DLD1 (cell line): ENCODE results near the gene ABCD2.
"Not testable (repeated sequence)": the region's sequence is repeated elsewhere in the genome, so short reads cannot be mapped to it uniquely, and the experiment has no call there.

Source experiments
- in situ Hi-C: cut with HindIII; loops from 2 replicates; pipeline ENCODE4 v1.10.0; 2017; ENCODE audit warnings: low sequenced_read_pairs

The ABCD2 gene

DNA sequence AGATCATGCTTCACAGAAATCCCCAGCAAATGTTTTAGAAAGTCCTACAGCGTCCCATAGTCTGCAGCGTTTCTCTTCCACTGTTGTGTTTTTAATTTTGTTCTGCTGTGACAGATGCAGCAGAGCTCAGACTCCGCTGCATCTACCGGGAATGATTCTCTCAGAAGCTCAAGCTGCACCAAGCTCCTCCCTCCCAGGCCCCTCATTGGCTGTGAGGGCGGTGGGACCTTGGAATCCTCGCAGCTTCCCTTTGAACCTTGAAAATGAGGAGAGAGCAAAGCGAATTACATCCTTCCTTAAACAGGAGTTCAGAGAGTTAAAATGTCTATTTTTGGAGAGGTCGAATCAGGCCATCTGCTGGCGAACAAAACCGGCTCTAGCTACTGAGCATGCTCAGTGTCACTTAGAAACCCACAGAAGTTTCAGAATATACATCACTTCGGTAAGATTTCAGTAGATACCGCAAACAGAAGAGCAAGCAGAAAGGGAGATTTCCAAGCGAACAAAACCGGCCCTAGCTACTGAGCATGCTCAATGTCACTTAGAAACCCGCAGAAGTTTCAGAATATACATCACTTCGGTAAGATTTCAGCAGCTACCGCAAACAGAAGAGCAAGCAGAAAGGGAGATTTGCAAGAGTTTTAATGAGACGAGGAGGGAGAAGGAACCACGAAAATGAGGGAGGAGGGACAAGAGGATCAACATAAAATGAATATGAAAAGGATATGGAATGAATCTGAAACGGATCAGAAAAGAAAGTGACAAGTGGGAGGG, at the start of gene ABCD2:
TSS of gene ABCD2 (minus strand) at position 144 of the 774 bp plus-strand sequence. CDS start 188 bp downstream, outside the sequence.
- in situ Hi-C loops, result no loop called here

DNA sequence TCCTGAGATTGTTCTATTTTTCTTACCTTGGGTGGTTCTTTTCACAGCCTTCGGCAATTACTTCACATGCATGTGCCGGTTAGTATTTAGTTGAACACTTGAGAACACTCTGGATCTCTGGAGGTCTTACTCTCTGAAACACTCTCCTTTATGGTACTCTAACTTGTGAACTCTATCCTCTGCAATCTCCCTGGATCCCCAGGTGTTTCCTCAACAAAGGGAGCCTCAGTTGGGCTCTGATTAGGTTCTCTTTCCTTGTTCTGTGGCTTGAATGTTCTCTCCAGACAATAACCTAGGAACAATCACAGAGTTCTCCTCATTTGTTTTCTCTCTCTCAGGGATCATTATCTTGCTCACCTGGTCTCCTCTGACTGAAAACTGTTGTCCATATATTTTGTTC, 40.5 kb upstream of the ABCD2 start:
- in situ Hi-C loops, result no loop called here

DNA sequence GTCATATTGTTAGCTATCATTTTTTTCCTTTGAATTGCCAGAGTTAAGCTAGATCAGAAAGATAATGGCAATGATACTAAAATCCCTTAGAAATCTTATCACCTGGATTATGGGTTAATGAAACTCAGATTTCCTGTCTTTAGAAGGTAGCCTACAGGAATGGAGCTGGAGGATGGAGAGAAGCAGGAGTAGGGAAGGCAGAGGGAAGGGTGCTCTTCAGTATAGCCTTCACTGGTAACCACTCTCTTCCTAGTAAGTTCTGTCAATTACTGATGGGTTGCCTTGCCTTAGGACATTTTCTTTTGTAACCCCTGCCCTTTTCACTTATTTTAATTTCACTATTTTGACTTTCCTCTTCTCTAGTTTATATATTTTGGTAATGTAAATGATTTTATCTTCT, 27.8 kb upstream of the ABCD2 start:
- in situ Hi-C loops, result no loop called here

GRCh38 chr12:39646963-39647362, 27.4 kb upstream of the ABCD2 start:
- in situ Hi-C loops, result no loop called here

- in situ Hi-C loops, result no loop called here
Observed at GRCh38 chr12:39643052-39643451, 23.4 kb upstream of the ABCD2 start.

DNA sequence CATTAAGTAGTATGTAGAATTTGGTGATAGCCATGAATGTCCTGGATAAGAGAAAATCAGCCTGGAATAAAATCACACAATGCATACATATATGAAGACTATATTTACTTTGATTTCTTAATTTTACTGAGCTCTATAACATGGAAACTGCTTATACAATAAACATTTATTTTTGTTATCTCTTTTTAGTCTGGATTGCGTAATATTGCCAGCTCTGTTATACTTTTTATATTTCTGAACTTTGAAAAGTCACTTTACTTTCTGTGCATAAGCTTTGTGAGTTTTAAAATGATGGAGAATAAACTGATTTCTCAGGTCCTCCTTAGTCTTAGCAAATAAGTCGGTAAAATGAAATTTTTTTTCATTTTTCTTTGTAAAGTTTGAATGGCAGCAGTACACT, 19.2 kb upstream of the ABCD2 start:
- in situ Hi-C loops, result no loop called here

GRCh38 chr12:39638178-39638577, 18.6 kb upstream of the ABCD2 start:
- in situ Hi-C loops, result no loop called here

DNA sequence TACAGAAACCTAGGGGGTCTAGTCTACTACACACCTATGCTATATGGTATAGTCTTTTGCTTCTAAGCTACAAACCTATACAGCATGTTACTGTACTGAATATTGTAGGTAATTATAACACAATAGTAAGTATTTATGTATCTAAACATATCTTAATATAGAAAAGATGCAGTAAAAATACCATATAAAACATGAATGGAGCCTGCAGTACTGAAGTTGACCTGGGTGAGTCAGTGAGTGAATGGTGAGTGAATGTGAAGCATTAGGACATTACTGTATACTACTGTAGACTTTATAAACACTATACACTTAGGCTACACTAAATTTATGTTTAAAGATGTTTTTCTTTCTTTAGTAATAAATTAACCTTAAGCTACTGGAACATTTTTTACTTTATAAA, 13.1 kb upstream of the ABCD2 start:
- in situ Hi-C loops, result no loop called here

- in situ Hi-C loops, result no loop called here
Observed at GRCh38 chr12:39628836-39629235, 9.2 kb upstream of the ABCD2 start.

DNA sequence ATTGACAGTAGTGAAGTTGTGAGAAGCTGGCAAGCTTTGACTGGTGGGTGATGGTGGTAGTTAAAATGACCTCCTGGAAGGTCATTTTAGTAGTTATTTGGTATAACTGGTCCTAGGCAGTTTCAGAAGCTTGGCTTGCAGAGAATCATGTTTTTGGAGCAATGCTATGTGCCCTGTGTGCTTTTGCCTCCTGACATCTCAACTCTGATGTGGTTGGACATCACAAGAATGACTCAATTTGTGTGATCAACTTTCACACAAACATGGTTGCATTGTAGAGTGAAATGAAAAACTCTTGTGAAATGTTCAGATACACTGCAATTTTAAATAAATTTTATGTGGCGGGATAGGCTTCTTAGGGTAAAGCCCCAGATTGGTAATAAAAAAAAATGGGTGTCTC, 8.3 kb upstream of the ABCD2 start:
- in situ Hi-C loops, result no loop called here

DNA sequence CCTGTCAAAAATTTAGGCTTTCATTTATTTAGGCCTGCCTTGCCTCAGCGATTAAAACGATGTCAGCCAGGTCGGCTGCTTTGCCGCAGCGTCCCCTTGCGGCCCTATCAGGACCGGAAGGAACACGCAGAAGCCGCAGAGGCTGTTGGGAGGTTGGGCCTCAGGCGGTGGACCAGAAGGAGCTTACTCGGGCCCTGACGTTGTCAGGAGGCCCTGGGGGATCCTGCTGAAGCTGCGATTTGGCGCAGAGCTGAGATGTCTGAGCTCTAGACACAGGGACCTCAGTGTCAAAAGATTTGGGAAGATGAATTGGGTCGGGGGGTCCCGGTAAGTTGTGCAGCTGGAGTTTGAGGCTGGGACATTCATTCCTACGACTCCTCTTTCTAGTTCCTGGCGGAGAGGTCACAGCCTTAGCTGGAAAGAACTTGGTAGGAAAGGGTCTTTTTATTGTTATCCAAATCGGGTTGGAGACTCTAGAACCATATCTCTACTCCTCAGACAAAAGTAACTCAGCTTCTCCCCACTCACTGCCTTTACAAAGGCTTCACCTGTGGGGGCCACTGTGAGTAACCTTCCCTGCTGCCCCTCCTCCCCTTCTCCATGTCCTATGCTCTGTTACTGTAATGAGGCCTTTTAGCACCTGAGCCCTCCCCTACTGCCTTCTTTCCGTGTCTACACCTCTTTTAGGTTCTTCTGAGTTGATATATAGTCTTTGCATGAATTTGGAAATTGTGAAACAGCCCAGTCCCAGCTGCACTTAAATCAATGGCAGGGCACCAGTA, 6.6 kb upstream of the ABCD2 start:
- in situ Hi-C loops, result no loop called here

DNA sequence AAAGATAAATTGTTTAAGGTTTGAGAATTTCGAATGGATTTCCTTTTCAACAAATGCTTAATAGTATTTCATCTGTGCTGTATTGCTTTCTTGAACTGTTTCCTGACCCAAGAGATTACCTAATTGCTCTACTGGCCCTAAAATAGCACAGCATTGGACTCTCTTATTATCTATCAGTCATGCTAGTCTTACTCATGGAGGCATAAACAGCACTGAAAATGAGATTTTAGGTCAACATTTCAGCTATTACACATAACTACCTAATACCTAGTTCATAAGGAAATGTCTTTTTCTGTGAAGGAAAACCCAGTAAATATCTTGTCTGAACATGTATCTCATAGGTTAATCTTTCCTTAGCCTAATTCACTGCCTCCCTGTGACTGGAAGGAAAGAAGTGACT, 4.3 kb upstream of the ABCD2 start:
- in situ Hi-C loops, result no loop called here

- in situ Hi-C loops, result not testable (repeated sequence)
Observed at GRCh38 chr12:39623160-39623559, 3.6 kb upstream of the ABCD2 start.

- in situ Hi-C loops, result no loop called here
Observed at GRCh38 chr12:39622306-39622705, 2.7 kb upstream of the ABCD2 start.

- in situ Hi-C loops, result no loop called here
Observed at GRCh38 chr12:39621670-39622069, 2.1 kb upstream of the ABCD2 start.

DNA sequence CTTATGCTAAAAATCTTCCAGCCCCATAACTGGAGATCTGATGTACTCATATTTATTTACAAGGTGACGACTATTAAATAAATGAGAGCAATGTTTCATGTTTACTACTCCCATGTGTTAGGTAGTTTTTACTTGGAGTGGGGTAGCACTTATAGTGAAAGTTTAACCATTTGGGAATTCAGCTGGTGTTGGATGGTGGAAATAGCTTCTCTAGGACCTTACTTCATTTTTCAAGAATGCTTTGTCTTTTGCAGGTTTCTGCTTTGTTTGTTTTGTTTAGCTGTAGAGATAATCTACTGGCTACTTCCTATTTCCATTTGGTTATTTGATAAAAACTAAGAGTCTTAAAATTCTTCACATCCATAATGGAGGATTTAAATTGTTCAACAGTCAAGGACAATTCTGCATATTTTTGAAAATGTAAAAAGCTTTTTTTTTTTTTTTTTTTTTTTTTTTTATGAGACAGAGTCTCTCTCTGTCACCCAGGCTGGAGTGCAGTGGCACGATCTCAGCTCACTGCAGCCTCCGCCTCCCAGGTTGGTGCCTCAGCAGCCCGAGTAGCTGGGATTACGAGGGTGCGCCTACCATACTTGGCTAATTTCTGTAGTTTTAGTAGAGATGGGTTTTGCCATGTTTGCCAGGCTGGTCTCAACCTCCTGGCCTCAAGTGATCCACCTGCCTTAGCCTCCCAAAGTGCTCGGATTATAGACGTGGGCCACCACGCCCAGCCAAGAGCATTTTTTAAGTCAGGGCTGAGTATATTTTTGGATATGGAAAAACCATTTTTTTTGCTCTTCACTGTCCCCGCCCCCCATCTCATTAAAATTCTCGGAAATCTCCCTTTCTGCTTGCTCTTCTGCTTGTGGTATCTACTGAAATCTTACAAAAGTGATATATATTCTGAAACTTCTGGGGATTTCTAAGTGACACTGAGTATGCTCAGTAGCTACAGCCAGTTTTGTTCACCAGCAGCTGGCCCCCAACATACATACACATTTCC, 1.4 kb upstream of the ABCD2 start:
- in situ Hi-C loops, result no loop called here

GRCh38 chr12:39619316-39619659, 315 bp downstream of the ABCD2 start:
- in situ Hi-C loops, result no loop called here

DNA sequence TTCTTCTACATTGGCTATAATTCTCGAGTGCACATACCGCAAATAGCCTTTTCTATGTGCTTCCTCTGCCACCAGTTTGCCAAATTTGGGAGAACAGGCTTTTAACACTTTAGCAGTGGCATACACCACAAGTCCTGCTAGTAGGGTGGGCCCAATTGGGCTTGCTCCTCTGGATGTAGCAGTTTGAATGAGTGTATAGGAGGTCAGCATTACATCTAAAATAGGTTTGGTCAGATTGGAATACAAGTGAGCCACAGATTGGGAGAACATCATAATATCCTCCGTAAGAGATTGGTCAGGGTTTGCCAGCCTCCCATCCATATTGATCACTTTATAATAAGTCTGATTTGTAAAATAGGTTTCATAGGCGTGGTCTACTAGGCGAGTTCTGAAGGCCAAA, 902 bp downstream of the ABCD2 start:
- in situ Hi-C loops, result no loop called here

GRCh38 chr12:39617887-39618286, 1.7 kb downstream of the ABCD2 start:
- in situ Hi-C loops, result no loop called here

DNA sequence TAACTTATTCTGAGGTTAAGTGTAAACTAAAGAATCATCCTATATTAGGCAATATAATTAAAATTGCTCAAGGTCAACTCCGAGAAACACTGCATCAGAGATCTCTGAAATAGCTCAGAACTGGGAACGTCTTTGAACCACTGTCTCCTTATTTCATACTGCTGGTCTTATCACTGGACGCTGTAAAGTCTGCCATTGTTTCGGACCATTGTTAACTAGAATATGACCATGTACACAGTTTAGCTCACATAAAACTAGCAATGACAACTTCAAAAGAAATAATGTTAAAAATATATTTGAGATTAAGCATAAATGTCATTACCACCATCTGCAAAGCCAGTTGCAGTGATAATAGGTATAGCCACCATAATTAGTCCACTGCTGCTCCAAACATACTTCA, 2.9 kb downstream of the ABCD2 start:
- in situ Hi-C loops, result no loop called here

- in situ Hi-C loops, result no loop called here
Observed at GRCh38 chr12:39616251-39616650, 3.4 kb downstream of the ABCD2 start.
